Fibroblast of skin of back (primary cell): ENCODE measurements around the gene DPYD.

Experiments
- DNase-seq: peaks from one replicate; pipeline ENCODE4 v3.0.0-alpha.2; 2013

Gene DPYD

DNA sequence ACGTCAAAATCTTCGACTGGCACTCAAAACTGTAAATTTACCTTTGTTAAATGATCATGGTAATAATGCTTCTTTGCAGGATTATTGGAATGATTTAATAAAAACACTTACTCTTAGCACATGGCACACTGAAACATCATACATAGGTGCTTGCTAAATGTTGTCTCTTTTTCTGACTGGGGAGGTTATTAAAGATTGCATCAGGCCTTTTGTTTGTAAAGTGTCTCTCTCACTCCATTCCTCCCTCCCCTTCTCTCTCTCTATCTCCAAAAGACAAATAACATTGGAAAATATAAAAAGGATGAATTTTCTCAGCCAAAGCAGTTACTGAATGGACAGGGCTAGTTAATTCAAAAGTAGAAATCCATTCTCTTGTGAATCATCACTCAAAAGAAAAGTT lies 404.2 kb downstream of the DPYD start:
- no peak for DNase-seq

DNA sequence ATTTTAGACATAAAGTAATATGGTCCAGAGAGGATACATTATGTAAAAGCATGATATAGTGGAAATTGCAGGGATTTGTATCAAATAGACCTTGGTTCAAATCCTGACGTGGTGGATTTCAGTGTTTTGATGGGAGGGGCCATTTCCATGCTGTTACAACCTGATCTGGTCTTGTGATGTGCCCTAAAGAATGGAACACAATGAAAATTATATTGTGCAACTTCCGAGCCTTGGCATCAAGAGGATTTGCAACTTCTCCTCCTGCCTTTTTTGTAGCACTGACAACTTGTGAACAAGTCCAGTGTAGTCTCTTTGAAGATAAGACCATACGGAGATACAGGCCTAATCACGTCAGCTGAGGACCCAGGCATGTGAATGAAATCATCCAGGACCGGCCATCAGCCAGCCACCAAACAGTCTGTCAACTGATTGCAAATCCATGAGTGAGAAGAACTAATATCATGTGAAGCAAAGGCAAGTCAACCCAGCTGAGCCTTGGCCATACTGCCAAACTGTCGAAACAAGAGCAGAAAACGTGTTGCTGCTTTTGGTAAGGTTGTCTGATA lies 412.1 kb downstream of the DPYD start:
- DNase-seq, result no peak

DNA sequence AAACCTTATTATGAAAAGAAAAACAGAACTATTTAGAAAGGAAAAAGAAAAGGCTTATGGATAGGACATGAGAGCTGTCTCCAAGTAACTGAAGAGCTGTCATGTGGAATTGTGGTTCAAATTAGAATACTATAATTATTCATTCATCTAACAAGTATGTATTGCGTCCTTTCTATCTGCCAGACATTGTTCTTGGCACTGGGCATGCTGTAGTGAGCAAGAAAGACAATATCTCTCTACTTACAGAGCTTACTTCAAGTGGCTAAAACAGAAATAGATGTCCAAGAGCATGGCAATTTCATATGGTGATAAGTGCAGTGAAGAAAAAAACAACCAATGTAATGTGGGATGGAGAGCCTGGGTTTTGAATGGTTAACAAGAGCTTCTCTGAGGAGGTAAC lies 413.0 kb downstream of the DPYD start:
- peak; percentile 3 for DNase-seq

DNA sequence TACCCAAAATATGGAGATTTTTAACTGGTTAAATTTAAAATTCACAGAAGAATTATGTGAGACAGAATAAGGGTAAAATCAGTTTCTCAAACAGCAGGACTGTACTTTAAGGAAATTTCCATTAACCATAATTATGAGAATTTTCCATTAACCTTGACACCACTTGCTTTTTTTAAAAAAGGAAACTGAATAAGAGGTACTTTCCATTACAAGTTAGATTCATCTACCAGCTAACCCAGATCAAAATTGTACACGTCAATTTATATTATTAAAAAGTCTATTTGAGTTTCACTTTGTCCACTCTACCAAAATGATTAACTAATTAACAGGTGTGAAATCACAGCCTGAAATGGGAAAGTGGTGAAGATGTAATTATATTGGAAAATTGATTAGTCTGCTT lies 414.5 kb downstream of the DPYD start:
- DNase-seq, result no peak

DNA sequence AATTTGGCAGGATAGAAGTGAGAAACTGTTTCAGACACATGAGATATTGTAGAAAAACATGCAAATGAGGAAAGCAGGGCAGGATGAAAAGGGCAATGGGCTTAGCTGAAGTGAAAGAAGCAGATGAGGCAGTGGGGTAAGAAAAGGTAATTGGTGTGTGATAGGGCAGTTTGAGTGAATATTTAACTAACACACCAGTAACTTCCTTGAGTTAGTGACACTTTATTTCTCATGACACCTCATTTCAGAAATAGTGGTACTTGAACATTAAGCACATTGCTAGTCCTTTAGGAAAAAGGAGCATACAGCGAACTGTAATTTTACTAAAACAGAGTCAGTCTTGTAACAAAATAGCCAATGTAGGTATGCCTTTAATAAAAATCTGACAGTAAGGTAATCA lies 415.0 kb downstream of the DPYD start:
- no peak for DNase-seq

DNA sequence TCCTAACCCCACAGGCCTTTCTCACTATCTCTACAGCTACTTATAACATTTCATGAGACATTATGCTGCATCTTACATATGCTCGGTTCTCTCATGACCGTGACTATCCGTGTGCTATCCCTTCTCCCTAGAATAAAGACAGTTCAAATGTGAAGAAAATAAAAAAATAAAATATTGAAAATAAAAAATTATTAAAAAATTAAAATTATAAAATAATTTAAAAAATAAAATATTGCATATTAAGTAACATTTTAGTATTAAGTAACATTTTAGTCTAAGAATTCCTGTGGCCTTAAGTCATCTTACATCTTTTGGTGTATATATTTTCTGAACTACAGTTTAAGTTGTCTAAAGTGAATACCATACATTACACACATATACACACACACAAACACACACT lies 415.5 kb downstream of the DPYD start:
- no peak for DNase-seq

DNA sequence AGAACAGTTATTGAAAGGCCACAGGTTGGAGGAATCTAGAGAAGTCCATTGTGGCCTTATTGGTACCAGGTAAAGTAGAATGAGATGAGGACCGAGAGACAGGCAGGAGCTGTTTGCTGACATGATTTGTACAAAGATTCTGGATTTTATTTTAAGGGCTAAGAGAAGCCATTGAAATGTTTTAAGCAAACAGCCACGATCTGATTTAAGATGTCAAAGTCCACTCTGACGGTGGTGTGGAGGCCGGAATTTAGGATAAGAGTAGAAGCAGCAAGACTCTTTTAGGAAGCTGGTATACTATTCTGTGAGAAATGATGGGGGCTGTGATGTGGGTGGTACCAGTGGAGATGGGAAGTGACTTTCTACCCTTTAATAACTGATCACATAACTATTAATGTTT lies 418.5 kb downstream of the DPYD start:
- DNase-seq, result no peak

DNA sequence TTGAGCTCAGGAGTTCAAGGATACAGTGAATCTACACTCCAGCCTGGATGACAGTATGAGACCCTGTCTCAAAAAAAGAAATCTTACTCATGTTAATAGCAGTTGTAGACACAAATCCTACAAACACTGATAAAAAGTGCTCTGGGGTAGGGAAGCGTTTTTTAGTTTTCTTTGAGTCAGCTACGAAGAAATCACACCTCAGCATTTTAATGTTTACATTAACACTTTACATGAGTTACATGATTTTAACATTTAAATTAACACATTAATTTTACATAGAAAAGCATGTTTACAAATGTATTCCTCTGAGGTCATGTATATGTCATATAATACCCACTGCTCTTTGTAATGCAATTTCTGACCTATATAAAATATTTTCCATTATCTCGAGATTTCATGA lies 419.2 kb downstream of the DPYD start:
- DNase-seq, result no peak

DNA sequence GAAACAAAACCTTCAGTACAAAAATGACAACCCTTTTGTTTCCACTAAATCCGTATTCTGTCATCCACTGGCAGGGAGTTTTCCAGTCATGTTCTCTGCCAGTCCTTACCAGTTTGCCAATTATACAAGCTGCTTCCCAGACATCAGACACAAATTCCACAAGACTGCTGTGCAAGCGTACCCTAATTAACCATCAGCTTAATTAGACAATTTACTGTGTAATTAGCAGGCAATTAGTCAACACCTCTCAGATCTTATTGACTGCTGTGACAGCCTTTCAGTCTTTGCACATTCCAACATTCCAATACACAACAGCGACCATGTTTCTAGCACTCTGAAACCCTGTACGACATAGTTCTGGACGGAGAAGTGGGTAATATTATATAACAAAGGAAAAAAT lies 420.1 kb downstream of the DPYD start:
- DNase-seq, result no peak

DNA sequence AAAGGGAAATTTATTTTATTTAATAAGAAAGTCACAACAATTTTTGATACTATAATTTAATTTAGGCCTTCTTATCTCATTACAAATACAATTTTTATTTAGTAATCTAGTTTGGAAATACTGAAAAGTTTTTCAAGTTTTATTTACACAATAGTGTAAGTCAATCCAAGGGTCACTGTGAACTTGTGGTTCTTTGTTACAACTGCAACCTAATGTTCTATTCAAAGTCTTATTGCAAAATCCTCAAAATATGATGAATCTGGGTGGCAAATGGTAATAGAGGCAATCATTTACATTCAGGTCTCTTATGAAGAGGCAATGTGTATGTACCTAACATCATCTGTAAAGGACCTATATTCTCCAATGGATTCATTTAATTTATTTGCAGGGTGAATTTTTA lies 421.2 kb downstream of the DPYD start:
- no peak for DNase-seq

DNA sequence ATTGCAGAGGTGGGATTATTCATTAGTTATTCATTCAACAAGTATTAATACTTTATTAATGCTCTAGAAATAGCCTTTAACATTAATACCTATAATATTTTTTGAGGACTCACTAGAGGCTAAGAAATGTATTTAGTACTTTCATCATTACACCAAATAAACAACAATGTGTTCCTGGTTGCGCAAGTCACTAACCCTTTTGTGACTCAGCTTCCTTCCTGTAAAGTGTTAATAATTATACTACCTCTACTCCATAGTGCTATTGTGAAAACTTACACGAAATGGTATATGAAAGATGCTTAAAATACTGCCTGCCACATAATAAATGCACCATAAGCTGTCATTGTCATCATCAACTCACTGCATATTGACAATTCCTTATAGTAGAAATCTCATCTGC lies 431.0 kb downstream of the DPYD start:
- peak; percentile 2 for DNase-seq

DNA sequence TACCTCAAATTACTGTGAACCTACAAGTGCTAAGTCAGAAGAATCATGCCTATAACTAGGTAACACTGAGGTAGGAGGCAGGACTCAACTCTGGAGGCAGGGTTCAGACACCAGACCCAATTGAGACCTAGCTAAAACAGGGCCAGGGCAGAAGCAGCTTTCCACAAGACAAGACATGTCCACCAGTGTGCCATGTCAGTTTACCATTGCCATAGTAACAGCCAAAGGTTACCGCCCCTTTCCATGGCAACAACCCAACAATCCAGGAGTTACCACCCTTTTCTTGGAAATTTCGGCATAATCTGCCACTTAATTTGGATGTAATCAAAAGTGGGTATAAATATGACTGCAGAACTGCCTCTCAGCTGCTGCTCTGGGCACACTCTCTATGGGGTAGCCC lies 432.3 kb downstream of the DPYD start:
- DNase-seq, result no peak

DNA sequence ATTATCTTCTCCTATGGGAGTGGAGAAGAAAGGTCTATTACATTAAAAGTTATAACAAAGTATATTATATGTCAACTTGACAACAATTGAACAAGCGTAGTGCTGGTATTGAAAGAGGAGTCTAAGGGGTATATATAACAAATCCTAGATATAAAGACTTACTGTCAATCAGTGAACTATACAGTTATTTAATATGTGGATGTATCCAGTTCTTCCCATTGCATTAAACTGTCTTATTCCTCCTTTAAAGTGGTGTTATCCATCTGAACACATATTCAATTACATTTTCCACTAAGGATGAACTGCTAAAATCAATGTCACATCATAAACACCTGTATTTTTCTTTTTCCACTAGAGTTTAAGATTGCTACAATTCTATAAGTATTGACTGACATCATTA lies 438.8 kb downstream of the DPYD start:
- no peak for DNase-seq

DNA sequence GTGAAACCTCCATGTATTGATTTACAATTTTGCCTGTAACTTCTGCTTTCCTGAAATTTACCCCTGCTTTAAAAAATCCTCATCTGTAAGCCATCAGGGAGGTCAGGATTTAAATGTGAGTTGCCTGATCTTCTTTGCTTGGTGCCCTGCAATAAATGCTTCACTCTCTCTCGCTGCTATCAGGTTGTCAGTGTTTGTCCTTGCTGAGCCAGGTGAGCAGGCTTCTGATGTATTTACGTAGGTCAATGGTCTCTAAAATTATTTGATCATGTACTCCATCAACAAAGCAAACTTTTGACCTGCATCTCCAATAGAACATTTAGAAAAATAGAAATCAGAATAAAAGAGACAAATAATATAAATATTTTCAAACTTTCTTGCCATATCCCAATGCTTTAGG lies 453.4 kb downstream of the DPYD start:
- no peak for DNase-seq

DNA sequence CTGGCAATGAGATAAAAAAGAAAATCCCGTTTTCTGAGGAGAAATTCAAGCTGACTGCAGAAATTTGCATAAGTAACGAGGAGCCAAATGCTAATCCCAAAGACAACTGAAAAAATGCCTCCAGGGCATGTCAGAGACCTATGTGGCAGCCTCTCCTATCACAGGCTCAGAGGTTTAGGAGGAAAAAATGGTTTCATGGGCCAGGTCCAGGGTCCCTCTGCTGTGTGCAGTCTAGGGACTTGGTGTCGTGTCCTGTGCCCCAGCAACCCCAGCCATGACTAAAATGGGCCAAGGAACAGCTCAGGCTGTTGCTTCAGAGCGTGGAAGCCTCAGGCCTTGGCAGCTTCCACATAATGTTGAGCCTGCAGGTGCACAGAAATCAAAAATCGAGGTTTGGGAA lies 456.5 kb downstream of the DPYD start:
- DNase-seq, result no peak

DNA sequence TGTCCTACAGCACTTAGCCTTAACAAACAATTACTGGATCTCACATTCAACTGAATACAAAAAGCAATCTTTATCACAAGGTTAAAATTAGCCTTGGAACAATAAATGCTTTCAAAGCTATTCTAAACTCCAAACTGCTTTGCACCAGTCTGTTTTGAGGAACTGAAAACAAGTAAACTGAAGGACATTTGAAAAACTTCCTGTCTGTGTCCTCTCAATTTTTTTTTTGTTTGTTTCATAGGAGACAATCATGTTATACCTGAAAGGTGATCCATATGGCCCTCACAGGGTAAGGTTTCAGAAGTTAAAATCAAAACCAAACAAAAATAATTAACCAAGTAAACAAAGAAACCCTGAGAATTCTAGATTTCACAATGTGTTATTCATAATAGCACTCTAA lies 459.1 kb downstream of the DPYD start:
- DNase-seq, result no peak

DNA sequence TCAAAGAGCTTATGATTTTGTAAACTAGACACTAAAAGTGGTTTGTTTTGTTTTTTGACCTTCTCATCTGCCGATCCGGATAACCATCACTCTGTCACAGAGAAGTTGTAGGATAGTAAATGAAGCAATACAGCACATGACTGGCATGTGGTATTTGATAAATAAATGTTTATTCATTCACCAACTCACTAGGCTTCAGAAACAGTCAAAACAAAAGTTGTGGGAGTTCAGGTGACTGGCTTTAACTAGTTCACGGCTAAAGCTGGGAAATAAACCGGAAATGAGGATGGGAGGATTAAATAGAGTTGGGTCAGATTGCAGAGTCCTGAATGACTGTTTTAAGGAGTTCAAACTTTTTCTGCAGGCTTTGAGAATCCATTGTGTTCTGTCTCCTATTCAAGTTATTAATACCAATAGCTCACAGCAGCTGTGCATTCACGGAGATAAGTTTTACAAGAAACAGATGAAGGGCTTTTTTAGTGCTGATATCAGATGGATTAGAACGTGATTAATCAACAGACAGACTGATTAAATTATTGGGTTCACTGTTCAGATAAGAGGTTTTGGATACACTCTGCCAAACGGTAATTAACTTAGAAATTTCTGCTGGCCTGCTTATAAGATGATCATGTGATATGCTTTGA lies 463.3 kb downstream of the DPYD start:
- no peak for DNase-seq

DNA sequence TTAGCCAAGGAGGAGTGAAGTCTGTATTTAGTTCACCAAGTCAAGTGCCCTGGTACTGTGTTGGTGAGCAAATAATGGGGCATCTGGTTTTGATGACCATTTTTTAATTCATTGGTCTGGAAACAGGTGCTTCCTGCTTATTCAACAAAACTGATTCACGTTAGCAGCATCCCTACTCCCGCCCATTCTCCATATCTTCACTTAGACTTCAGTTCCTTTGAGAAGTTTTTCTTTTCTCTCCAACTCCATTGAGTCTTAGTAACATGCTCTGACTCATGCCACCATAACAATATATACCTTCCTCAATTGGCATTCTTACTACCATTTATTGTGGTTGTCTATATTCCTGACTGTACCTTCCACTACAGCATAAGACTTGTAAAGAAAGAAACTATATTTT lies 468.9 kb downstream of the DPYD start:
- no peak for DNase-seq

DNA sequence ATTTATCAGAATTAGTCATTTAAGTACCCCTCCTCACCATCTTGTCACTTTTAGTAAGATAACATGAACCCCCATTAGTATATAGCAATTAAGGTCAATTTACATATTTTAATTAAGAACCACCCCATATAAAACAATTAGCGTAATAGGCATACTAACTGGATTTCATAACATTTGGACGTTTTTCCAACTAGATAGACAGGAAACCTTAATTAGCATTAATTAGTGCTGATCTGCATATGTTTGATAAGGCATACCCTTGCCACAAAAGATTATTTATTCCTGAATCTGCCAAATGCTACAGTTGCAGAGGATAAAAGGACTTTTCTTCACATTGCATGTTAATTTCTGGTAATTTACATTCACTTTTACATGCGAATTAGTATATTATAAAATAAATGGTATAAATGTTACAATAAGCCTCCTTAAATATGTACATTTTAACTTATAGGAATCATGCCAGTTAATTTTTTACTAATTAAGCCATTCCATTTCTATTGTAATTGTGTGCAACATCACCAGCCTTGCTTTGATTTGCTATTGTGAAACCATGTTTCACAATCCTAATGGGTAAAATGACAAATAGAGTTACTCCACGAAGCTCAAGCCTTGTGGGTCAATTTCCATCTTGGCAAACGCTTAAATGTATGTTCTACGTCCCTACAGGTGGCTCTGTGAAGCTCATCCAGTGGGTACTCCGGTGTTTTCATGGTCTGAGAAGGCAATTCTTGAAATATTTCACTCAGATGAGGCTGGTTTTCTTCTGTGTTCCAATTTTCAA lies 469.6 kb downstream of the DPYD start:
- no peak for DNase-seq

DNA sequence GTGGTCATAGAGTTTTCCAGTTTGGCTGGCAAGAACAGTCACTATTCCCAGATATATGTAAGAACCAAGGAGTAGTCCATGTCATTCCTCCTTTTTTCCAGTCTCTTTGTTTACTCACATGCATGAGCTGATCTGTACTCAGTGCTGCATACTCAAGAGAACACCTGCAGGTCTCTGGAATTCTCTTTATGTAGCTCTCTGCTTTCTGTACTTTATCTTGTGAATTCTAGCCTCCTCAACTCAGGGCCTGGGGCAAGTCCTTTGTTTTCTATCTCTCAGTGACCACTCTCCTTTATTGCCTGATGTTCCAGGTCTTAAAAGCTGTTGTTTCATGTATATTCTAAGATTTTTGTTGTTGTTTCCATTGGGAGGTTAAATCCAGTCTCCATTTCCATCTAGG lies 478.9 kb downstream of the DPYD start:
- DNase-seq, result no peak

DNA sequence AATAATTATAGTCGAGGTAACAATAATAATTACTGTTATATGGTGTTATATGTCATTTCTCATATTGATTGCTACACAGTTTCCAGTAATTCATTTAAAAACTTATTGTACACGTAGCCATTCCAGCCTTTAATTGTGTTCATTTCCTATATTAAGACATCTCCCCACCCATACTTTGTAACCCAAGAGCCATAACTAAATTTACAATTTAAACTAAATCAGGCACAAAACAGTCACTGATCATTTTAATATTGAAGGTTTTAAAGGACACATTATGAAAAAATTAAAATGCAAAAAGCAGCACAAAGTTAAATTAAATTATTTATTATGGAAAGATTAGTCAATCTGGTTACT lies 487.0 kb downstream of the DPYD start:
- no peak for DNase-seq

DNA sequence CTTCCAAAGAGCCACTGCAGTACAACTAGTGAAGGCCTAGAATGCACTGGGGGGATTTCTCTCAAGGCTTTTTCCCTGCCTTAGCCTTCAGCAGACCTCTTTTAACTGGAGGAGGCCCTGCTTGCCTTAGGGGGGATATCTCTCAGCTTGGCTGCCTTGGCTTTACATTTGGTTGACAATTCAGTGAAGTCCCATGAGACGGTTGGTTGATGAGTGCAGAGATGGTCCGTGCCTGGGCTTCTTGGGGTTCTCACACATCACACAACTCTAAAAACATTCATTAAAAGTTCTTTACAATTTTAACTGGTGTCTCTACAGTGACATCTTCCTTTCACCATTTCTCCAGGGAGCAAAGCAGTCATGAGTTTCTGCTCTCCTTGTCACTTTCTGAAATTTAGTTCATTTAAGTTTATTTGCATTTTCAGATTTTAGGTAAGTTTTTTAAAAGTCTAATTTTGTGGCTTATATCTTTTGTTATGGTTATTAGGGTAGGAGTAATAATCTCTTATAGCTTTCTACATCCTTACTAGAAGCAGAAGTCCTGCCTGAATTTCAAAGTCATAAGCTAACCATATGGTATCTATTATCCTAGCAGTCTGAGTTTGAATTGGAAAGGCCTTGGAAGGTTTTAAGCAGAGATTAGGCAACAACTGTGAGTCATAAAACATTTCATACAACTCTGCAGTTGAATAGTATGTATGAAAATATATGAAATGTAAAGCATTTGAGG lies 487.6 kb downstream of the DPYD start:
- DNase-seq, result peak; percentile 89

DNA sequence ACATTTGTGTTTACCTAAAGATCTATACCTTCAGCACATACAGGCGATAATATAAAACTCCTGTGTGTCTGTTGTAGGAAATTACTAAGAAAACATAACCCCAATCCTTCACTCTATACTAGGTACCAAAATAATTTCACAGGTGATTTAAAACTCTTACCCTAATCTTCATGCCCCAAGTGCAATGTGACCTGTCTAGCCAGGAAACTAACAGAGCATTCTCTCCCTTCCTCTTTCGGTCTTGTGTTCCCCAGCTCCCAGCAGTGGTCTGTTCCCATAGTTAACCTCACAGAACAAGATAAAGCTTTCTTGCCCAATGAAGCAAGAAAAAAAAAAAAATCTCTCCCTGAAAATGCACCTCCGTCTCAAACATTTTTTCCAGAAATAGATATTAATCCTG lies 493.5 kb downstream of the DPYD start:
- DNase-seq, result no peak

DNA sequence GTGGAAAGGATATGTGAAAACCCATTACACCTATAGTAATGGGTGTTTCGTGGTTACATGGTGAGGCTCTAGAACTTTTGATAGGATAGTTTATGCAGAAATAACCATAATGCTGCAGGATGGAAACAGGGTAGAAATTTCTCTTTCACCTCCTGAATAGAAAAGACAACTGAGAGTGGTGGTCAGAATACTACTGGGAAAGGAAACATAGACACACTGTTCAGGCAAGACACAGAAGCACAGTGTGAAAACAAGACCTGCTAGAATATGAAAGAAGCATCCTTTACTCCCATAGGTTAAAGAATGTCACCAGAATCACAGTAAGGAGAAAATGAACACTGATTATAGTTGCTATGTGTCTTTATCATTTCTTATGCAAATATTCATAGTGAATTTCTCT lies 496.6 kb downstream of the DPYD start:
- DNase-seq, result no peak
